Measurements from ENCODE around the gene VAV3.
"Not testable (repeated sequence)": the region's sequence is repeated elsewhere in the genome, so short reads cannot be mapped to it uniquely, and the experiment has no call there.

VAV3 gene

DNA sequence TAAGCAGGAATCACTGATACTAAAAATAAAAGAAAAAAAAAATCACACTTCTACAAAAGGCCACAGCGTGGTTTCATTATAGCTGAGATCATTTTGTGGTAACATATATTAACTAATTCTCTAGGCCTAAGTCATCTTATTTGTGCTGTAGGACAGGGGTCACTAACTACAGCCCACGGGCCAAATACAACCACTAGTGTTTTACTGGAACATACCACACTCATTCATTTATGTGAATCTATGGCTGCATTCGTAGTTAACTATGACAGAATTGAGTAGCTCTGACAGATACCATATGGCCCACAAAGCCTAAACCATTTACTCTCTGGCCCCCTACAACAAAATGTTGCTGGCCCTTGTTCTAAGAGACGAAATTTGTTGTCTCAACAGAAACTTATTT is 224.4 kb downstream of the VAV3 start:
- Histone ChIP-seq H3K4me3 (ENCODE audit: extremely low read depth, insufficient read depth, low read length, poor library complexity, severe bottlenecking) (no peak overlapping the region), H3K27ac (ENCODE audit: low read depth, low read length, severe bottlenecking) (no peak overlapping the region), H3K4me1 (ENCODE audit: control insufficient read depth, insufficient read depth, low read length, poor library complexity, severe bottlenecking) (no peaks in the 10 kb centered on the region), H3K36me3 (ENCODE audit: control insufficient read depth, insufficient read depth, low read length) (no peaks in the 10 kb centered on the region), H3K9me3 (ENCODE audit: control insufficient read depth, low read length) (no peaks in the 10 kb centered on the region)
- 78 to 100% methylated on average over 1 to 2 of the region's 4 CpGs for WGBS, 2 experiments (ENCODE audit: insufficient coverage in 2 of 2)

DNA sequence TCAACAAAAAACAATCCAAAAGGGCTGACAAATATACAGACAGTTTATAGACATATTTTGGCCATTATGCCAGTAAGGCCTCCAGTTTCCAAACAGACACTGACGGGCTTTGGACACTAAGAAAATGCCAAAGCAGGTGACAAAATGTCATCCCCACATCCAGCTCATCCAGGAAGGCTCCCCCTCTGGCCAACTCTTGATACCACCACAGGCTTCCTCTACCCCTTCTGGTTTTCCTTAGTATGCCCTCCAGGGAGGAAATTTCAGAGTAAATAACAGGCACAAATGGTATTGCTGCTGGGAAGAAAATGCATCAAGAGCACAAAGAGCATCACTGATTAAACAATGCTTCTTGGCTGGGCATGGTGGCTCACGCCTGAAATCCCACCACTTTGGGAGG is 225.3 kb downstream of the VAV3 start:
- Histone ChIP-seq H3K36me3 (ENCODE audit: control insufficient read depth, insufficient read depth, low read length) (no peaks in the 10 kb centered on the region), H3K27ac (ENCODE audit: low read depth, low read length, severe bottlenecking) (no peak overlapping the region)
- WGBS, 2 experiments (ENCODE audit: insufficient coverage in 2 of 2): 71 to 100% methylated on average over 1 to 2 of the region's 2 CpGs

GRCh38 chr1:107739201-107739600 is 225.8 kb downstream of the VAV3 start:
- Histone ChIP-seq H3K4me3 (ENCODE audit: extremely low read depth, insufficient read depth, low read length, poor library complexity, severe bottlenecking) (no peak overlapping the region), H3K4me1 (ENCODE audit: control insufficient read depth, insufficient read depth, low read length, poor library complexity, severe bottlenecking) (no peaks in the 10 kb centered on the region), H3K9me3 (ENCODE audit: control insufficient read depth, low read length) (no peaks in the 10 kb centered on the region), H3K27ac (ENCODE audit: low read depth, low read length, severe bottlenecking) (no peak overlapping the region), H3K36me3 (ENCODE audit: control insufficient read depth, insufficient read depth, low read length) (no peaks in the 10 kb centered on the region)
- WGBS, 2 experiments (ENCODE audit: insufficient coverage in 2 of 2): 100% methylated on average over 2 of the region's 4 CpGs

More for the DNA sequence above, 225.3 kb downstream of the VAV3 start:
- H3K4me3 ChIP-seq (ENCODE audit: extremely low read depth, insufficient read depth, low read length, poor library complexity, severe bottlenecking): no peak overlapping the region
- H3K4me1 ChIP-seq (ENCODE audit: control insufficient read depth, insufficient read depth, low read length, poor library complexity, severe bottlenecking): no peaks in the 10 kb centered on the region
- H3K9me3 ChIP-seq (ENCODE audit: control insufficient read depth, low read length): no peaks in the 10 kb centered on the region

DNA sequence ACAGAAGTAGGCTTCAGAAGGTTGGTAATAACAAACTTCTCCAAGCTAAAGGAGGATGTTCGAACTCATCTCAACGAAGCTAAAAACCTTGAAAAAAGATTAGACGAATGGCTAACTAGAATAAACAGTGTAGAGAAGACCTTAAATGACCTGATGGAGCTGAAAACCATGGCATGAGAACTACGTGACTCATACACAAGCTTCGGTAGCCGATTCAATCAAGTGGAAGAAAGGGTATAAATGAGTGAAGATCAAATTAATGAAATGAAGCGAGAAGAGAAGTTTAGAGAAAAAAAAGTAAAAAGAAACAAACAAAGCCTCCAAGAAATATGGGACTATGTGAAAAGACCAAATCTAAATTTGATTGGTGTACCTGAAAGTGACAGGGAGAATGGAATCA is 231.6 kb downstream of the VAV3 start:
- H3K9me3 ChIP-seq (ENCODE audit: control insufficient read depth, low read length); H3K36me3 ChIP-seq (ENCODE audit: control insufficient read depth, insufficient read depth, low read length); H3K4me3 ChIP-seq (ENCODE audit: extremely low read depth, insufficient read depth, low read length, poor library complexity, severe bottlenecking); H3K27ac ChIP-seq (ENCODE audit: low read depth, low read length, severe bottlenecking); H3K4me1 ChIP-seq (ENCODE audit: control insufficient read depth, insufficient read depth, low read length, poor library complexity, severe bottlenecking): not testable (repeated sequence)
- 91 to 97% methylated on average over 6 of the region's 7 CpGs for WGBS, 2 experiments (ENCODE audit: insufficient coverage in 2 of 2)

GRCh38 chr1:107727866-107728265 is 237.1 kb downstream of the VAV3 start:
- H3K4me3 ChIP-seq (ENCODE audit: extremely low read depth, insufficient read depth, low read length, poor library complexity, severe bottlenecking): no peak overlapping the region
- H3K36me3 ChIP-seq (ENCODE audit: control insufficient read depth, insufficient read depth, low read length): no peaks in the 10 kb centered on the region
- H3K27ac ChIP-seq (ENCODE audit: low read depth, low read length, severe bottlenecking): no peak overlapping the region
- no peaks in the 10 kb centered on the region for H3K9me3 ChIP-seq (ENCODE audit: control insufficient read depth, low read length)
- 100% methylated on average over 1 of the region's 2 CpGs; no CpG with 5 or more reads in 1 of the 2 experiments for WGBS, 2 experiments (ENCODE audit: insufficient coverage in 2 of 2)
- no peaks in the 10 kb centered on the region for H3K4me1 ChIP-seq (ENCODE audit: control insufficient read depth, insufficient read depth, low read length, poor library complexity, severe bottlenecking)

DNA sequence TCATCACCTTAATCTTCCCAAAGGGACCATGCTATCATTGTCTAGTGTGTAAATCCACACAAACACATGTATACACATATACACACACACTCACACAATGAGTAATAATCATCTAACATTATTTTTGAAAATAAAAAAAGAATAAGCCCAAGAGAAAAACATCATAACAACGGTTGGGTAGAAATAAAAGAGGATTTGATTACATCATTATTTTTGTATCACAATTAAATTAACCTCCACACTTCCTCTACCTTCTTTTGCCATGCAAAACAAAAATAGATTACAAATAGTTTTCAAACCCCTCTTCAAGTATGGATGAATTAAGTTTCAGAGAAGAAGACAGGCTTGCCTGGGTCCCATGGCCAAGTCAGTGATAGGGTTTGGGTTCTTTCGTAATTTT is 238.1 kb downstream of the VAV3 start:
- Histone ChIP-seq H3K9me3 (ENCODE audit: control insufficient read depth, low read length) (no peaks in the 10 kb centered on the region), H3K36me3 (ENCODE audit: control insufficient read depth, insufficient read depth, low read length) (no peaks in the 10 kb centered on the region), H3K4me3 (ENCODE audit: extremely low read depth, insufficient read depth, low read length, poor library complexity, severe bottlenecking) (no peak overlapping the region), H3K4me1 (ENCODE audit: control insufficient read depth, insufficient read depth, low read length, poor library complexity, severe bottlenecking) (no peaks in the 10 kb centered on the region), H3K27ac (ENCODE audit: low read depth, low read length, severe bottlenecking) (no peak overlapping the region)
- WGBS, 2 experiments (ENCODE audit: insufficient coverage in 2 of 2): 100% methylated on average over 1 of the region's 2 CpGs; no CpG with 5 or more reads in 1 of the 2 experiments

GRCh38 chr1:107724648-107725047 is 240.3 kb downstream of the VAV3 start:
- no peak overlapping the region for H3K27ac ChIP-seq (ENCODE audit: low read depth, low read length, severe bottlenecking)
- no peaks in the 10 kb centered on the region for H3K9me3 ChIP-seq (ENCODE audit: control insufficient read depth, low read length)
- no peaks in the 10 kb centered on the region for H3K4me1 ChIP-seq (ENCODE audit: control insufficient read depth, insufficient read depth, low read length, poor library complexity, severe bottlenecking)
- no peak overlapping the region for H3K4me3 ChIP-seq (ENCODE audit: extremely low read depth, insufficient read depth, low read length, poor library complexity, severe bottlenecking)
- no peaks in the 10 kb centered on the region for H3K36me3 ChIP-seq (ENCODE audit: control insufficient read depth, insufficient read depth, low read length)
- WGBS, 2 experiments (ENCODE audit: insufficient coverage in 2 of 2): 92% methylated on average over 1 of the region's 1 CpG; no CpG with 5 or more reads in 1 of the 2 experiments

DNA sequence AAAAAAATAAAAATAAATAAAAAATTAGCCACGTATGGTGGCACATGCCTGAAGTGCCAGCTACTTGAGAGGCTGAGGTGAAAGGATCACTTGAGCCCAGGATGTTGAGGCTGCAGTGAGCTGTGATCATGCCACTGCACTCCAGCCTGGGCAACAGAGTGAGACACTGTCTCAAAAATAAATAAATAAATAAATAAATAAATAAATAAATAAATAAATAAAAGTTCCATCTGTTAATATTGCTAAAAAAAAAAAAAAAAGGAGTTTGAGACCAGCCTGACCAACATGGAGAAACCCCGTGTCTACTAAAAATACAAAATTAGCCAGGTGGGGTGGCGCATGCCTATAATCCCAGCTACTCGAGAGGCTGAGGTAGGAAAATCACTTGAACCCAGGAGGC is 244.8 kb downstream of the VAV3 start:
- 80 to 100% methylated on average over 1 to 2 of the region's 4 CpGs for WGBS, 2 experiments (ENCODE audit: insufficient coverage in 2 of 2)
- not testable (repeated sequence) for H3K27ac ChIP-seq (ENCODE audit: low read depth, low read length, severe bottlenecking); H3K4me1 ChIP-seq (ENCODE audit: control insufficient read depth, insufficient read depth, low read length, poor library complexity, severe bottlenecking); H3K4me3 ChIP-seq (ENCODE audit: extremely low read depth, insufficient read depth, low read length, poor library complexity, severe bottlenecking); H3K36me3 ChIP-seq (ENCODE audit: control insufficient read depth, insufficient read depth, low read length); H3K9me3 ChIP-seq (ENCODE audit: control insufficient read depth, low read length)

DNA sequence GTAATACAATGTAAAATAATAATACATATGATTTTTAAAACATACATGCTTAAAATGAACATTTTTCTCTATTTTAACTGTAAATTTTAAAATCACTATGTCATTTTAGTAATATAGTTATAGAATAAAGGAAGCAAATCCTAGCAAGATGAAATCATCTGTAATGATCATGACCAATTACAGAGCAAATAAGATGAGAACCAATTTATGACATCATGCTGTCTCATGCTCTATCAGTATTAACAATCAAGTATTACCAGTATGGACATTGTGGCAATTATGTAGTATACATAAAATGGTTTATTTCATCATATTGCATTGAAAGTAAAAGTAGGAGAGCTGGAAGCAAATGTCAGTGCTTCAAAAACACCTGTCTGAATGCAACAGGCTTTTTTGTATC is 255.0 kb downstream of the VAV3 start:
- no peaks in the 10 kb centered on the region for H3K36me3 ChIP-seq (ENCODE audit: control insufficient read depth, insufficient read depth, low read length)
- H3K9me3 ChIP-seq (ENCODE audit: control insufficient read depth, low read length): no peaks in the 10 kb centered on the region
- H3K27ac ChIP-seq (ENCODE audit: low read depth, low read length, severe bottlenecking): no peak overlapping the region
- H3K4me3 ChIP-seq (ENCODE audit: extremely low read depth, insufficient read depth, low read length, poor library complexity, severe bottlenecking): no peak overlapping the region
- no peaks in the 10 kb centered on the region for H3K4me1 ChIP-seq (ENCODE audit: control insufficient read depth, insufficient read depth, low read length, poor library complexity, severe bottlenecking)

- Histone ChIP-seq H3K9me3 (ENCODE audit: control insufficient read depth, low read length) (no peaks in the 10 kb centered on the region), H3K27ac (ENCODE audit: low read depth, low read length, severe bottlenecking) (no peak overlapping the region), H3K36me3 (ENCODE audit: control insufficient read depth, insufficient read depth, low read length) (no peaks in the 10 kb centered on the region), H3K4me3 (ENCODE audit: extremely low read depth, insufficient read depth, low read length, poor library complexity, severe bottlenecking) (no peak overlapping the region), H3K4me1 (ENCODE audit: control insufficient read depth, insufficient read depth, low read length, poor library complexity, severe bottlenecking) (peaks cover 3% of the 10 kb centered on the region)
- WGBS, 2 experiments (ENCODE audit: insufficient coverage in 2 of 2): 100% methylated on average over 1 of the region's 2 CpGs; no CpG with 5 or more reads in 1 of the 2 experiments
These were observed 257.9 kb downstream of the VAV3 start for GRCh38 chr1:107707111-107707510.

- no peaks in the 10 kb centered on the region for H3K9me3 ChIP-seq (ENCODE audit: control insufficient read depth, low read length)
- 93 to 96% methylated on average over 5 to 6 of the region's 6 CpGs for WGBS, 2 experiments (ENCODE audit: insufficient coverage in 2 of 2)
These were observed 258.8 kb downstream of the VAV3 start for GRCh38 chr1:107706182-107706581.

More at GRCh38 chr1:107706182-107706581, 258.8 kb downstream of the VAV3 start:
- no peaks in the 10 kb centered on the region for H3K36me3 ChIP-seq (ENCODE audit: control insufficient read depth, insufficient read depth, low read length)
- peaks cover 3% of the 10 kb centered on the region for H3K4me1 ChIP-seq (ENCODE audit: control insufficient read depth, insufficient read depth, low read length, poor library complexity, severe bottlenecking)
- H3K27ac ChIP-seq (ENCODE audit: low read depth, low read length, severe bottlenecking): no peak overlapping the region
- H3K4me3 ChIP-seq (ENCODE audit: extremely low read depth, insufficient read depth, low read length, poor library complexity, severe bottlenecking): no peak overlapping the region

All from mesodermal cell (in vitro differentiated cells).